ENCODE data around the gene ATF3. TPM values are rescaled to one million over a fixed set of nuclear protein-coding genes. Genes with fewer than 3 reads are reported as not detected.
A peak's percentile ranks its signal among the peaks of the same experiment; 100 is the strongest.

ATF3 gene
- total RNA-seq, 1 experiment from 2014 or later = 10.2 TPM

GRCh38 chr1:212595787-212596714 is 12.5 kb upstream of the ATF3 start:
- Histone ChIP-seq H3K79me2 (ENCODE audit: low read depth) (no peaks in the 10 kb centered on the region), H3K9me3 (ENCODE audit: insufficient read depth, low read depth) (no peaks in the 10 kb centered on the region), H3K4me2 (peak overlapping the region; percentile 62), H3K4me3 (peak overlapping the region; percentile 29), H3K27me3 (ENCODE audit: insufficient read depth, low read depth) (0 out of 2 replicates have a peak, but pooled peaks cover 13% of the 10 kb centered on the region), H3K27ac (peak overlapping the region; percentile 84), H4K20me1 (ENCODE audit: insufficient read depth) (no peaks in the 10 kb centered on the region), H2AFZ (no peak overlapping the region), H3F3A (ENCODE audit: insufficient read depth, low read depth) (peaks cover 31% of the 10 kb centered on the region), H3K4me1 (replicated peaks; ENCODE audit: insufficient read depth) (peaks cover 31% of the 10 kb centered on the region), H3K9me2 (ENCODE audit: insufficient read depth) (no peaks in the 10 kb centered on the region), H3K36me3 (ENCODE audit: low read depth) (no peaks in the 10 kb centered on the region)
- DNase-seq = peak; percentile 61 to 99
- intact Hi-C loops (cut with micrococcal nuclease; ENCODE audit: unreplicated experiment) = loop anchor here (1.0 to 10.0 kb wide), 7 partner anchors 12 to 861 kb away; partner anchors contain the start of gene ATF3
- ChIA-PET POLR2A (ENCODE audit: unreplicated experiment) (no interaction called here), CTCF (interaction anchor here (0.6 to 0.9 kb wide), 2 partner anchors 12 to 132 kb away, joined by 3 read pairs; partner anchors contain the start of gene ATF3)
- TF ChIP-seq CTCF (conservative IDR thresholded peaks at IDR 0.05) (peak; percentile 94), EZH2 (IDR thresholded peaks at IDR 0.05; ENCODE audit: low read depth) (no peak)
- no TSS peak for BruUV-seq (replicated peaks)

- no peaks in the 10 kb centered on the region for H3K79me2 ChIP-seq (ENCODE audit: low read depth)
- no peak for DNase-seq
- ChIA-PET CTCF (interaction anchor here (0.9 to 1.1 kb wide), 2 partner anchors 11 to 117 kb away, joined by 3 to 4 read pairs; partner anchors contain the start of gene ATF3), POLR2A (ENCODE audit: unreplicated experiment) (interaction anchor here (0.6 kb wide), 1 partner anchor 10 kb away, joined by 4 read pairs; no protein-coding TSS in a partner anchor)
- H4K20me1 ChIP-seq (ENCODE audit: insufficient read depth) = no peaks in the 10 kb centered on the region
- peak overlapping the region; percentile 29 for H3K4me3 ChIP-seq
- no peaks in the 10 kb centered on the region for H3K36me3 ChIP-seq (ENCODE audit: low read depth)
- no peaks in the 10 kb centered on the region for H3K9me3 ChIP-seq (ENCODE audit: insufficient read depth, low read depth)
- 0 out of 2 replicates have a peak, but pooled peaks cover 13% of the 10 kb centered on the region for H3K27me3 ChIP-seq (ENCODE audit: insufficient read depth, low read depth)
- TSS peak; percentile 94 for BruUV-seq (replicated peaks)
- peaks cover 38% of the 10 kb centered on the region for H3F3A ChIP-seq (ENCODE audit: insufficient read depth, low read depth)
- peaks cover 39% of the 10 kb centered on the region for H3K4me1 ChIP-seq (replicated peaks; ENCODE audit: insufficient read depth)
- H3K27ac ChIP-seq = peak overlapping the region; percentile 84
- H3K4me2 ChIP-seq = peak overlapping the region; percentile 62
- intact Hi-C loops (cut with micrococcal nuclease; ENCODE audit: unreplicated experiment) = loop anchor here (1.0 to 10.0 kb wide), 7 partner anchors 12 to 862 kb away; partner anchors contain the start of gene ATF3
- TF ChIP-seq EZH2 (IDR thresholded peaks at IDR 0.05; ENCODE audit: low read depth) (no peak), CTCF (conservative IDR thresholded peaks at IDR 0.05) (no peak)
- H2AFZ ChIP-seq = no peak overlapping the region
- no peaks in the 10 kb centered on the region for H3K9me2 ChIP-seq (ENCODE audit: insufficient read depth)
These were observed 11.8 kb upstream of the ATF3 start for GRCh38 chr1:212596798-212597197.

GRCh38 chr1:212597487-212597886 is 11.1 kb upstream of the ATF3 start:
- ChIA-PET POLR2A (ENCODE audit: unreplicated experiment) (no interaction called here), CTCF (interaction anchor here (1.1 kb wide), 1 partner anchor 118 kb away, joined by 4 read pairs; no protein-coding TSS in a partner anchor)
- Histone ChIP-seq H3K27ac (no peak overlapping the region), H3K27me3 (ENCODE audit: insufficient read depth, low read depth) (0 out of 2 replicates have a peak, but pooled peaks cover 13% of the 10 kb centered on the region), H3K9me3 (ENCODE audit: insufficient read depth, low read depth) (no peaks in the 10 kb centered on the region), H3F3A (ENCODE audit: insufficient read depth, low read depth) (peaks cover 39% of the 10 kb centered on the region), H3K4me1 (replicated peaks; ENCODE audit: insufficient read depth) (peaks cover 39% of the 10 kb centered on the region), H3K9me2 (ENCODE audit: insufficient read depth) (no peaks in the 10 kb centered on the region), H3K36me3 (ENCODE audit: low read depth) (no peaks in the 10 kb centered on the region), H4K20me1 (ENCODE audit: insufficient read depth) (no peaks in the 10 kb centered on the region), H3K4me2 (no peak overlapping the region), H3K79me2 (ENCODE audit: low read depth) (no peaks in the 10 kb centered on the region), H3K4me3 (no peak overlapping the region), H2AFZ (no peak overlapping the region)
- no peak for DNase-seq
- no TSS peak for BruUV-seq (replicated peaks)
- intact Hi-C loops (cut with micrococcal nuclease; ENCODE audit: unreplicated experiment) = loop anchor here (2.0 to 10.0 kb wide), 2 partner anchors 31 to 863 kb away; no protein-coding TSS in a partner anchor
- TF ChIP-seq EZH2 (IDR thresholded peaks at IDR 0.05; ENCODE audit: low read depth) = no peak
- TF ChIP-seq CTCF (conservative IDR thresholded peaks at IDR 0.05) = no peak
